HG03457 (cell line): ENCODE data around the gene WDR6.

Experiments used
- ATAC-seq: cut with Tn5 transposase; IDR thresholded peaks from one replicate; pipeline ENCODE4 v1.9.1; 2021; ENCODE audit warnings: moderate number of reproducible peaks; ENCODE audit not compliant: unreplicated experiment

Gene WDR6

DNA sequence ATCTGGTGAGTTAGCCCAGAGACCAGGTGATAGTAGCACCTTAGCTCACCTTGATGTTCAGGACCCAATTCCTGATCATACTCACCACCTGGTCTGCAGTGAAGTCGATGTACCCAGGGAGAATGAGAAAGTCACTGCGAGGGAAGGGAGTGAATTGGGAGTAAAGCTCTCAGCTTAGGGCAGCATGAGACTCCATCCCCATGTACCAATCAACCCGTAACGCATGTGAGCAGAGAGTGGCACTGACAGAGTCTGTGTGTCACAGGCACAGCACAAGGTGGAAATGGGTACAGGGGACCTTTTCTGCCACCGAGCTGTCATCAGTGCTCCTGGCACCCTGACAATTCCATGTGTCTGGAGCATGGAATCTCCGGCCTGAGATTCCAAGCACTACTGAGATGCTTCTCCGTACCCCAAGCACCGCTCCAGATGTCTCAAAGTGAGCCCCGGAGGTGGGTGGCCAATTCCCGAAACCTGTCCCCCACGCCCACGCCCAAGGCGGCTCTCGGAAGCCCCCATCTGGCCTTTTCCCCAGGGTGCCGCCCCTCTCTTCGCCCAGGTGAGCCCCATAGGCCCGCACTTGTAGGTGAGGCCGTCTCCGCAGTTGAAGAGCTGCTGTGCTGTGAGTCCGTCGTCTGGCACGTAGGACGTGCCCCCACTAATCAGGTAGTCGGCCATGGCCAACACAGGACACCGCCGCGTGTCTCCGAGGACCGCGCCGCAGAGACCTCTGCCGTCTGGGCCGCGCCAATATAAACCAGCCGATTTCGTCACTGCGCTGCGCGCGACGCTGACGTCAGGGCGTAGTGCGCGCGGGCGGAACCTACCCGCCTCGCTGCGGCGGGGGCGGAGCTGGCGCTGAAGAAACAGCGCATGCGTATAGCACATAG lies 21.7 kb downstream of the WDR6 start, which contains the start of gene IMPDH2:
Gene IMPDH2, minus strand, starts transcription at position 726 of the 890 bp plus-strand sequence. Its CDS starts 48 bp downstream, at position 678.
- peak; percentile 79 for ATAC-seq

DNA sequence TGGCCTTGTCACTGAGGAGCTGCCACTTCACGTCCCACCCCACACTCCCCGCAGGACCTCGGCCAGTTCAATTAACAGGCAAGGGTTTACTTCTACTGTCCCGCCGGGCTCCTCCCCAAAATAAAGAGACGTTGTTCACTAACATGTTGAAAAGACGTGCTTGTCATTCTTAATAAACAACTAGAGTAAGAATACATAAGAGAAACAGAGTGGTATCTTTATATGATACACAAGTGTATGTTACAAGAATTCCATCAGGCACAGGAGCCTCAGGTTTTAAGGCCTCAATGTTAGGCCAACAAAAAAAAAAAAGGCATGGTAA lies 22.3 kb downstream of the WDR6 start:
- no peak for ATAC-seq

DNA sequence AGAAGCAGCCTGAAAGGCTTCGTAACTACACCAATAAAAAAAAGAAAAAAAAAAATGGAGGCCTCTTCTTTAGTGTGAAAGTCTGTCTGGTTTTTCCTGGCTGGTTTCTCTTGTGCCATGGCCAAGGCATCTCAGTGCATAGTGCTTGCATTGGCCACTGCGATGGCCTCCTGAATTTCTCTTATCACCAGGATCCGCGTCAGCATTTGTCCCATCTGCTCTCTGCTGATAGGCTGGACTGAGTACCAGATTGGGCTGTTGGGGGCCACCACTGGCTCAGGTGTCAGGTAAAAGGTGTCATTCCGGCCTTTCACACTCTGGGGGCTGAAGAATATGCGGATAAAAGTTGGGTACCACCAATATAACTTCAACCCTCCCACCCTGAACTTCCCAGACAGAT lies 23.1 kb downstream of the WDR6 start:
- ATAC-seq: no peak

DNA sequence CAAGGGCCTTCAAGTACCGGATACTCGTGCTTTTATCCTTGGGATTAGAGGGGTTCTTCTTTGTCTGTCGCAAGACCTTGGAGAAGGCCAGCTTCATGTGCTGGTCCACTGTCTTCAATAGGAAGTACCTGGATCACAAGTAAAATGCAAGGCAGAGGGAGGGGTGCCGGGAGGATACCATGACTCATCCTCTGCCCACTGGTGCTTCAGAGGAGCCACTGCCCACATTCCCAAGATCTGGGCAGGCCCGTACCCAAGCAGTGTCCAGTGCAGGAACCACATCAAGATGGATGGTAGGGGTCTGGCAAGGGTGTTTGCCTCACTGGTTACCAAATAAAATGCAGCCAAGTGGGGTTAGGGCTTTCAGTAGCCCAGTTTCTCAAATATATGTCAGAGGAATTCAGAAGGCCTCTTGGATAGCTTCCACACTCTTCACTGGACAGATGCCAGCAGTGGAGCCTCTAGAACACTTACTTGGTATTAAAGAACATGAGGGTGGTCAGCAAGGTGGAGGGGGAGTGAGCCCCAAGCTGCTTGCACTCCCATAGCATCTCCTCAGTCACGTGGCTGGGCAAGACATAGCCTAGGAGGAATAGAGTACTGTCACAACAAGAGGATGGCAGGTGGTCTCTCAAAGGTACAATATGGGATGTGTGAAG lies 25.6 kb downstream of the WDR6 start:
- no peak for ATAC-seq

DNA sequence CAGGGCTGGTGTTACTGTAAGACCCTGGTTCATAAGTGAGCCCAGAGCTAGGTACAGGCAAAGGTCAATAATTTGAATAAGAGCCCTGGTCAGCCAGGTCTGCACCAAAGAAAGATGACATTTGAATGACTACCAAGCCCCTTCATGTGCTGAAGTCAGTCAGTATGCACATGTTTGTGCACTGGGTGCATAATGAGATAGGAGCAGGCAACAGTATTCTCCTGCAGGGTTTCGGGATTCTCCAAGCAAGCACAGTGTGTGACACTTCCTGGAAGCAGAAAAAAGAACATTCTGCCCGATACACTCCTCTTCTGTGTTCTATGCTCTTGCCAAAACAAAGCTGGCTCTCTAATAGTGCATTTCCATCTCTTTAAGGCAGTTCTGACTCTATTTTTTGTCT lies 27.5 kb downstream of the WDR6 start:
- ATAC-seq: no peak

DNA sequence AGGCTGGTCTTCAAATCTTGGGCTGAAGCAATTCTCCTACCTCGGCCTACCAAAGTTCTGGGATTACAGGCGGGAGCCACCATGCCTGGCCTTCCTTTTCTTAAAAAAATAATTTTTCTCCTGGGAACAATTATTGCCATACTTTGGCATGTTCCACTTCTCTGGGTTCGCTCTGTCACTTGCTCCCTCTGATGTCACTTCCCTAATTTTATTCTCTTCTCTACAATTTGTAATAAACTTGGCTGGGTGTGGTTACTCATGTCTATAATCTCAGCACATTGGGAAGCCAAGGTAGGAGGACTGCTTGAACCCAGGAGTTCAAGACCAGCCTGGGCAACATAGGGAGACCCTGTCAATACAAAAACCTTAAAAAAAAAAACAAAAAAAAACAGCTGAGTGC lies 28.1 kb downstream of the WDR6 start:
- ATAC-seq: no peak

DNA sequence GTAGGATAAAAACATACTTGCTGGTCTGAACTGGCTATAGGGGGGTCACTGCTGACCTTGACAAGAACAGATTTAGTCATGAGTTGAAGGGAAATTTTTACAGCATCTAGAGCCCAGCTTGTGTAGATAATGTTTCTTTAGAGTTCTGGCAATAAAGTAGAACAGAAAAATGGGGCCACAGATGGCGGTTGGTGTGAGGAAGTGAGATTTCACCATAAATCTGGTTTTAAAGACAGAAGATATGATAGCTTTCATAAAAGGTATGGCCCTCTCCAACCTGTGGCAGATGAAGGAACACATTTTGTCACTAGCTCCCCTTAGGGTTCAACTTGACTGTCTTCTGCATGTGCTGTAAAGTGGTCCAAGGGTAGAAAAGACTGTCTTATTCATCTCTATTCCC lies 46.4 kb downstream of the WDR6 start:
- no peak for ATAC-seq

DNA sequence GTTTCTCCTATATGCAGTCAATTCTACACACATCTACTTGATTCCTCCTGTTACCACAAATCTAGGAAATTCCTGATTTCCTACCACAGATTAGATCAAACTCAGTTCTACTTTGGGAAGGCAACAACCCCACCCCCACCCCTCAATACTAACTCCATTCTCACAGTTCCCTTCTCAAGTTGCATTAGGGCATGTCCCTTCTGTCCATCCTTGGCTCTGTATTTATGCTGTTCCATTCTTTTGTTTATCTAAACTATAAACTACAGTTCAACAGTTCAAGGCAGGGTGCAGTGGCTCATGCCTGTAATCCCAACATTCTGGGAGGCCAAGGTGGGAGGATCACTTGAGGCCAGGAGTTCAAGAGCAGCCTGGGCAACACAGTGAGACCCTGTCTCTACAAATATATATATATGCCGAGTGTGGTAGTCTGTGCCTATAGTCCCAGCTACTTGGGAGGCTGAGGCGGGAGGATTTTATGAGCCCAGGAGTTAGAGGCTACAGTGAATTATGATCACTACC lies 47.2 kb downstream of the WDR6 start:
- ATAC-seq: no peak

DNA sequence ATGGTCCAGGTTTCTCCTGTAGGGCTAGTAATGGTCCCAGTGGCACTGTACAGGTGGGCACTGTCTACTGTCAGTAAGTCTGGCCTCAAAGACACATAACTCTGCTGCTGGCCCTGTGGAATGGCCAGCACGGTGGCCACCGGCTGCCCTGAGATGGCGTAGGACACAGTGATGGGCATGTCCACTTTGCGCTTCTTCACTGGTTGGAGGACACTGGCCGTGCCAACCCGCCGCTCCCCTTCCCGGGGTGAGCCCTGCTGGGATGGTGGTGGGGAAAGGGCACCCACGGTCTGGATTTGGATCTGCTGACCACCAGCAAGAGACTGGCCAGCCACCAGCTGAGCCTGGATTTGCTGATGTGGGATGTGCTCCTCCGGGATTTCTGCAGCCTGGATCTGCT lies 50.1 kb downstream of the WDR6 start:
- ATAC-seq: no peak

DNA sequence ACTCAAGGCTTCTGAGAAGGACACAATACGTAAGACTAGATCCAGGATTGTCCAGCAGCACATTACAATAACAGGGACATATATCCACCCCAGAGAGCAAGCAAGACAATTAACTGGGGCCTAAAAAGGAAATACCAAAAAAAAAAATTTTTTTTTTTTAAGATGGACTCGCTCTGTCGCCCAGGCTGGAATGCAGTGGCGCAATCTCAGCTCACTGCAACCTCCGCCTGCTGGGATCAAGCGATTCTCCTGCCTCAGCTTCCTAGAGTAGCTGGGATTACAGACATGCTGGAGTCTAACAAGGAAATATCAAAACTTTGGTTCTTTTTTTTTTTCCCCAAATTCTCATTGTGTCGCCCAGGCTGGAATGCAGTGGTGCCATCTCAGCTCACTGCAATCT lies 50.8 kb downstream of the WDR6 start:
- ATAC-seq: no peak
